Neural cell (in vitro differentiated cells): ENCODE data around the gene CA12. TPM values are rescaled to one million over a fixed set of nuclear protein-coding genes. Genes with fewer than 3 reads are reported as not detected.

Source experiments
- H2AFZ ChIP-seq: fragments of 200-600, 300-800 bp; sonication (generic), shearing (Covaris generic); 2 replicates; pipeline ENCODE4 v1.6.0; 2014; ENCODE audit warnings: low read depth, mild to moderate bottlenecking, antibody characterized with exemption, low read length, moderate library complexity
- H3F3A ChIP-seq: fragments of 200-600 bp; shearing (Covaris generic); 2 replicates; pipeline ENCODE4 v1.6.1; 2016; ENCODE audit warnings: mild to moderate bottlenecking, moderate library complexity, mixed read lengths, antibody characterized with exemption, low read length; ENCODE audit not compliant: insufficient read depth, poor library complexity, severe bottlenecking
- H3K27ac ChIP-seq: fragments of 200-600, 300-800 bp; sonication (generic), shearing (Covaris generic); 2 replicates; pipeline ENCODE4 v1.5.1; 2014; ENCODE audit warnings: mild to moderate bottlenecking, low read length, moderate library complexity
- H3K27me3 ChIP-seq: fragments of 300-800, 200-600 bp; sonication (generic), shearing (Covaris generic); 2 replicates; pipeline ENCODE4 v1.6.0; 2014; ENCODE audit warnings: mild to moderate bottlenecking, low read depth, low read length, moderate library complexity; ENCODE audit not compliant: insufficient read depth
- H3K36me3 ChIP-seq: fragments of 300-800, 200-600 bp; sonication (generic), shearing (Covaris generic); 2 replicates; pipeline ENCODE4 v1.5.1; 2014; ENCODE audit warnings: mild to moderate bottlenecking, antibody characterized with exemption, low read length, moderate library complexity; ENCODE audit not compliant: insufficient read depth
- H3K4me2 ChIP-seq: fragments of 300-800, 200-600 bp; sonication (generic), shearing (Covaris generic); 2 replicates; pipeline ENCODE4 v1.6.0; 2014; ENCODE audit warnings: mild to moderate bottlenecking, low read length
- H3K4me3 ChIP-seq: fragments of 300-800, 200-600 bp; sonication (generic), shearing (Covaris generic); 2 replicates; pipeline ENCODE4 v1.5.1; 2014; ENCODE audit warnings: mild to moderate bottlenecking, low read length, moderate library complexity
- H3K79me2 ChIP-seq: fragments of 200-600 bp; shearing (Covaris generic); replicated peaks from 2 replicates; pipeline ENCODE4 v1.6.0; 2014; ENCODE audit warnings: mild to moderate bottlenecking, low read length, moderate library complexity; ENCODE audit not compliant: insufficient read depth
- H3K9ac ChIP-seq: fragments of 300-800, 200-600 bp; sonication (generic), shearing (Covaris generic); 2 replicates; pipeline ENCODE4 v1.6.1; 2016; ENCODE audit warnings: mild to moderate bottlenecking, low read length, mixed read lengths
- H3K9me2 ChIP-seq: fragments of 200-600 bp; shearing (Covaris generic); 2 replicates; pipeline ENCODE4 v1.6.1; 2016; ENCODE audit warnings: mild to moderate bottlenecking, low read length, mixed read lengths; ENCODE audit not compliant: insufficient read depth
- H3K9me3 ChIP-seq: fragments of 200-600, 300-800 bp; sonication (generic), shearing (Covaris generic); 2 replicates; pipeline ENCODE4 v1.6.1; 2016; ENCODE audit warnings: mild to moderate bottlenecking, mixed run types, low read length, moderate library complexity, mixed read lengths
- H4K20me1 ChIP-seq: fragments of 200-600 bp; shearing (Covaris generic); 2 replicates; pipeline ENCODE4 v1.6.1; 2016; ENCODE audit warnings: mild to moderate bottlenecking, mixed run types; ENCODE audit not compliant: insufficient read depth
- EP300 ChIP-seq: fragments of 450-650 bp; conservative IDR thresholded peaks from 2 replicates; pipeline ENCODE4 v1.6.1; 2014; ENCODE audit warnings: antibody characterized with exemption, mild to moderate bottlenecking, moderate library complexity; ENCODE audit not compliant: poor library complexity, severe bottlenecking
- EZH2 ChIP-seq: fragments of 200-600, 300-800 bp; shearing (Covaris generic), sonication (generic); IDR thresholded peaks from 2 replicates; pipeline ENCODE4 v1.6.1; 2014; ENCODE audit warnings: antibody characterized with exemption, low read length, borderline replicate concordance, mild to moderate bottlenecking; ENCODE audit not compliant: insufficient read depth, poor library complexity, severe bottlenecking
- MXI1 ChIP-seq: fragments of 450-650 bp; conservative IDR thresholded peaks from 2 replicates; pipeline ENCODE4 v1.6.1; 2014; ENCODE audit warnings: antibody characterized with exemption, mild to moderate bottlenecking; ENCODE audit not compliant: poor library complexity, severe bottlenecking
- POLR2AphosphoS5 ChIP-seq: IDR thresholded peaks from 2 replicates; pipeline ENCODE4 v1.6.1; 2012
- RAD21 ChIP-seq: fragments of 450-650 bp; conservative IDR thresholded peaks from 2 replicates; pipeline ENCODE4 v1.6.1; 2014; ENCODE audit warnings: antibody characterized with exemption, mild to moderate bottlenecking, moderate library complexity
- SMC3 ChIP-seq: fragments of 450-650 bp; conservative IDR thresholded peaks from 2 replicates; pipeline ENCODE4 v1.6.1; 2014; ENCODE audit warnings: antibody characterized with exemption, mild to moderate bottlenecking, moderate library complexity; ENCODE audit not compliant: poor library complexity
- TAF1 ChIP-seq: IDR thresholded peaks from 2 replicates; pipeline ENCODE4 v1.6.1; 2012; ENCODE audit warnings: low read depth
- polyA plus RNA-seq: library from polyadenylated mRNA; depleted of rRNA; stranded (reverse); fragments of >200 nt; gene quantifications from 2 replicates; pipeline ENCODE4 v1.2.3, GENCODE V29; 2014
- TF ChIP-seq, protein P1 (sequence below): IDR thresholded peaks from 2 replicates; pipeline ENCODE4 v1.6.1; 2012; ENCODE audit warnings: borderline replicate concordance
- TF ChIP-seq, protein P2 (sequence below): fragments of 450-650 bp; IDR thresholded peaks from 2 replicates; pipeline ENCODE4 v1.5.1; 2014; ENCODE audit warnings: antibody characterized with exemption, mild to moderate bottlenecking, moderate library complexity; ENCODE audit not compliant: poor library complexity, severe bottlenecking

CA12 gene
- polyA plus RNA-seq, 1 donor from 2014 or later: 0.11 TPM

DNA sequence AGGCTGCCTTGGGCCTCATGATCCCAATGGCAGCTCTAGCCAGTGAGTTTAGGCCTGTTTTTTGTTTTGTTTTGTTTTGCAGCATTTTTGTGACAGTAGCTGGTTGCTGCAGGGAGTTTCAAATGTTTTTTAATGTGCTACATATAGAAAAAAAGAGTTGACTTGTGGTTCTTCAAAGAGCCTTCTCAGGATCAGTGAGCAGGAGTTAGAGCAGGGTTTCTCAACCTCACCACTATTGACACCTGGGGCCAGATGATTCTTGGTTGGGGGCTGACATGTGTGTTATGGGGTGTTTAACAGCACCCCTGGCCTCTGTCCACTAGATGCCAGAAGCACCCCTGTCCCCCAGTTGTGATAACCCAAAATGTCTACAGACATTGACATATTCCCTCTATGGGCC lies 86.3 kb downstream of the CA12 start:
- Histone ChIP-seq H3K79me2 (no peaks in the 10 kb centered on the region), H3K36me3 (no peaks in the 10 kb centered on the region), H4K20me1 (no peaks in the 10 kb centered on the region), H3K4me3 (no peak overlapping the region), H3F3A (no peaks in the 10 kb centered on the region), H3K9me2 (no peaks in the 10 kb centered on the region), H3K27ac (no peak overlapping the region), H3K9ac (no peak overlapping the region), H3K9me3 (no peaks in the 10 kb centered on the region), H3K4me2 (no peak overlapping the region), H2AFZ (no peak overlapping the region), H3K27me3 (no peaks in the 10 kb centered on the region)
- TF ChIP-seq, protein P1, sequence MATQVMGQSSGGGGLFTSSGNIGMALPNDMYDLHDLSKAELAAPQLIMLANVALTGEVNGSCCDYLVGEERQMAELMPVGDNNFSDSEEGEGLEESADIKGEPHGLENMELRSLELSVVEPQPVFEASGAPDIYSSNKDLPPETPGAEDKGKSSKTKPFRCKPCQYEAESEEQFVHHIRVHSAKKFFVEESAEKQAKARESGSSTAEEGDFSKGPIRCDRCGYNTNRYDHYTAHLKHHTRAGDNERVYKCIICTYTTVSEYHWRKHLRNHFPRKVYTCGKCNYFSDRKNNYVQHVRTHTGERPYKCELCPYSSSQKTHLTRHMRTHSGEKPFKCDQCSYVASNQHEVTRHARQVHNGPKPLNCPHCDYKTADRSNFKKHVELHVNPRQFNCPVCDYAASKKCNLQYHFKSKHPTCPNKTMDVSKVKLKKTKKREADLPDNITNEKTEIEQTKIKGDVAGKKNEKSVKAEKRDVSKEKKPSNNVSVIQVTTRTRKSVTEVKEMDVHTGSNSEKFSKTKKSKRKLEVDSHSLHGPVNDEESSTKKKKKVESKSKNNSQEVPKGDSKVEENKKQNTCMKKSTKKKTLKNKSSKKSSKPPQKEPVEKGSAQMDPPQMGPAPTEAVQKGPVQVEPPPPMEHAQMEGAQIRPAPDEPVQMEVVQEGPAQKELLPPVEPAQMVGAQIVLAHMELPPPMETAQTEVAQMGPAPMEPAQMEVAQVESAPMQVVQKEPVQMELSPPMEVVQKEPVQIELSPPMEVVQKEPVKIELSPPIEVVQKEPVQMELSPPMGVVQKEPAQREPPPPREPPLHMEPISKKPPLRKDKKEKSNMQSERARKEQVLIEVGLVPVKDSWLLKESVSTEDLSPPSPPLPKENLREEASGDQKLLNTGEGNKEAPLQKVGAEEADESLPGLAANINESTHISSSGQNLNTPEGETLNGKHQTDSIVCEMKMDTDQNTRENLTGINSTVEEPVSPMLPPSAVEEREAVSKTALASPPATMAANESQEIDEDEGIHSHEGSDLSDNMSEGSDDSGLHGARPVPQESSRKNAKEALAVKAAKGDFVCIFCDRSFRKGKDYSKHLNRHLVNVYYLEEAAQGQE: no peak
- TF ChIP-seq SMC3 (no peak), POLR2AphosphoS5 (no peak), TAF1 (no peak), MXI1 (no peak), EP300 (no peak), EZH2 (no peak), RAD21 (no peak)
- TF ChIP-seq, protein P2, sequence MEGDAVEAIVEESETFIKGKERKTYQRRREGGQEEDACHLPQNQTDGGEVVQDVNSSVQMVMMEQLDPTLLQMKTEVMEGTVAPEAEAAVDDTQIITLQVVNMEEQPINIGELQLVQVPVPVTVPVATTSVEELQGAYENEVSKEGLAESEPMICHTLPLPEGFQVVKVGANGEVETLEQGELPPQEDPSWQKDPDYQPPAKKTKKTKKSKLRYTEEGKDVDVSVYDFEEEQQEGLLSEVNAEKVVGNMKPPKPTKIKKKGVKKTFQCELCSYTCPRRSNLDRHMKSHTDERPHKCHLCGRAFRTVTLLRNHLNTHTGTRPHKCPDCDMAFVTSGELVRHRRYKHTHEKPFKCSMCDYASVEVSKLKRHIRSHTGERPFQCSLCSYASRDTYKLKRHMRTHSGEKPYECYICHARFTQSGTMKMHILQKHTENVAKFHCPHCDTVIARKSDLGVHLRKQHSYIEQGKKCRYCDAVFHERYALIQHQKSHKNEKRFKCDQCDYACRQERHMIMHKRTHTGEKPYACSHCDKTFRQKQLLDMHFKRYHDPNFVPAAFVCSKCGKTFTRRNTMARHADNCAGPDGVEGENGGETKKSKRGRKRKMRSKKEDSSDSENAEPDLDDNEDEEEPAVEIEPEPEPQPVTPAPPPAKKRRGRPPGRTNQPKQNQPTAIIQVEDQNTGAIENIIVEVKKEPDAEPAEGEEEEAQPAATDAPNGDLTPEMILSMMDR: no peak

DNA sequence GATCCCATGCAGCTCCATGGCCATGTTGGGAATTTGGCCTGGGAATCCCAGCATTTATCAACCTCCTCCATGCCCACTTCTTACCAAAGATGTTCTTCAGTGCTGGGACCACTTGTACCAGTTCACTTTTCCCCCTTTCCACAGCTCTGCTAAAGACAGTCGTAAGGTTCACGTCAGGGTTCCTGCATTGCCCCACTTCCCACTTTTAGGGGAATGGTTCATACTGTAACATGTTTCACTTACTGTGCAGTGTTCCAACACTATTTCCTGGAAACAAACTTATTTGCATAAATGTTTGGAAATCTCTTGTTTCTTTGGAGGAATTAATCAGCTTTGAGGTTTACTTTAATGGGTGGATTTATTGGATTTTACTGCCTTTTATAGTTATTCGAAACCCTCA lies 87.3 kb downstream of the CA12 start:
- Histone ChIP-seq H3K4me2 (no peak overlapping the region), H3K9me3 (no peaks in the 10 kb centered on the region), H2AFZ (no peak overlapping the region), H3K9me2 (no peaks in the 10 kb centered on the region), H4K20me1 (no peaks in the 10 kb centered on the region), H3K27ac (no peak overlapping the region), H3K36me3 (no peaks in the 10 kb centered on the region), H3F3A (no peaks in the 10 kb centered on the region), H3K79me2 (no peaks in the 10 kb centered on the region), H3K9ac (no peak overlapping the region), H3K4me3 (no peak overlapping the region), H3K27me3 (no peaks in the 10 kb centered on the region)
- no peak for TF ChIP-seq SMC3
- no peak for TF ChIP-seq TAF1
- TF ChIP-seq, protein P1: no peak
- no peak for TF ChIP-seq EZH2
- TF ChIP-seq EP300: no peak
- TF ChIP-seq, protein P2: no peak
- no peak for TF ChIP-seq MXI1
- no peak for TF ChIP-seq RAD21
- TF ChIP-seq POLR2AphosphoS5: no peak
